ENCODE measurements around the gene HES4. TPM values are rescaled to one million over a fixed set of nuclear protein-coding genes. Genes with fewer than 3 reads are reported as not detected.

Gene HES4
- total and polyA plus RNA-seq, 2 of the 13 experiments (the other 11 are each of a cell fraction or from before 2014, with no cell fraction given) = 8.8 to 10.6 TPM

- TF ChIP-seq, protein P1, sequence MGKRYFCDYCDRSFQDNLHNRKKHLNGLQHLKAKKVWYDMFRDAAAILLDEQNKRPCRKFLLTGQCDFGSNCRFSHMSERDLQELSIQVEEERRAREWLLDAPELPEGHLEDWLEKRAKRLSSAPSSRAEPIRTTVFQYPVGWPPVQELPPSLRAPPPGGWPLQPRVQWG (CRISPR knock-in tag; IDR thresholded peaks at IDR 0.05; ENCODE audit: borderline replicate concordance, low read depth) = no peak
- TF ChIP-seq, protein P2, sequence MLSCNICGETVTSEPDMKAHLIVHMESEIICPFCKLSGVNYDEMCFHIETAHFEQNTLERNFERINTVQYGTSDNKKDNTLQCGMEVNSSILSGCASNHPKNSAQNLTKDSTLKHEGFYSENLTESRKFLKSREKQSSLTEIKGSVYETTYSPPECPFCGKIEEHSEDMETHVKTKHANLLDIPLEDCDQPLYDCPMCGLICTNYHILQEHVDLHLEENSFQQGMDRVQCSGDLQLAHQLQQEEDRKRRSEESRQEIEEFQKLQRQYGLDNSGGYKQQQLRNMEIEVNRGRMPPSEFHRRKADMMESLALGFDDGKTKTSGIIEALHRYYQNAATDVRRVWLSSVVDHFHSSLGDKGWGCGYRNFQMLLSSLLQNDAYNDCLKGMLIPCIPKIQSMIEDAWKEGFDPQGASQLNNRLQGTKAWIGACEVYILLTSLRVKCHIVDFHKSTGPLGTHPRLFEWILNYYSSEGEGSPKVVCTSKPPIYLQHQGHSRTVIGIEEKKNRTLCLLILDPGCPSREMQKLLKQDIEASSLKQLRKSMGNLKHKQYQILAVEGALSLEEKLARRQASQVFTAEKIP (CRISPR knock-in tag; IDR thresholded peaks at IDR 0.05; ENCODE audit: borderline replicate concordance) = no peak
- TF ChIP-seq, protein P3, sequence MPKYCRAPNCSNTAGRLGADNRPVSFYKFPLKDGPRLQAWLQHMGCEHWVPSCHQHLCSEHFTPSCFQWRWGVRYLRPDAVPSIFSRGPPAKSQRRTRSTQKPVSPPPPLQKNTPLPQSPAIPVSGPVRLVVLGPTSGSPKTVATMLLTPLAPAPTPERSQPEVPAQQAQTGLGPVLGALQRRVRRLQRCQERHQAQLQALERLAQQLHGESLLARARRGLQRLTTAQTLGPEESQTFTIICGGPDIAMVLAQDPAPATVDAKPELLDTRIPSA (CRISPR knock-in tag; IDR thresholded peaks at IDR 0.05; ENCODE audit: borderline replicate concordance) = 0 out of 2 replicates have a peak, but pooled peaks have one; percentile 73
- TF ChIP-seq KMT2B (CRISPR knock-in tag; IDR thresholded peaks at IDR 0.05) (0 out of 2 replicates have a peak, but pooled peaks have one; percentile 57), SKI (IDR thresholded peaks at IDR 0.05; ENCODE audit: partially characterized antibody) (no peak), ZBTB7B (CRISPR knock-in tag; IDR thresholded peaks at IDR 0.05) (peak; percentile 53; the same call in 1 of the 2 replicates), CHCHD3 (CRISPR knock-in tag; IDR thresholded peaks at IDR 0.05) (no peak), MEIS1 (CRISPR knock-in tag; IDR thresholded peaks at IDR 0.05; ENCODE audit: borderline replicate concordance) (no peak; the same call in 1 of the 2 replicates), ZC3H4 (CRISPR knock-in tag; IDR thresholded peaks at IDR 0.05; ENCODE audit: borderline replicate concordance) (no peak), ZNF777 (CRISPR knock-in tag; IDR thresholded peaks at IDR 0.05) (peak; percentile 95), REPIN1 (CRISPR knock-in tag; IDR thresholded peaks at IDR 0.05; ENCODE audit: borderline replicate concordance, low read depth) (no peak), ZBTB38 (CRISPR knock-in tag; IDR thresholded peaks at IDR 0.05) (no peak; the same call in 1 of the 2 replicates), MATR3 (CRISPR knock-in tag; IDR thresholded peaks at IDR 0.05) (no peak), BORCS8-MEF2B (CRISPR knock-in tag; IDR thresholded peaks at IDR 0.05) (no peak; the same call in 1 of the 2 replicates), PAWR (CRISPR knock-in tag; IDR thresholded peaks at IDR 0.05; ENCODE audit: borderline replicate concordance) (no peak), SMC3 (IDR thresholded peaks at IDR 0.05; ENCODE audit: low read length) (no peak), RFX1 (IDR thresholded peaks at IDR 0.05) (no peak; the same call in 1 of the 2 replicates)
- TF ChIP-seq, protein P4, sequence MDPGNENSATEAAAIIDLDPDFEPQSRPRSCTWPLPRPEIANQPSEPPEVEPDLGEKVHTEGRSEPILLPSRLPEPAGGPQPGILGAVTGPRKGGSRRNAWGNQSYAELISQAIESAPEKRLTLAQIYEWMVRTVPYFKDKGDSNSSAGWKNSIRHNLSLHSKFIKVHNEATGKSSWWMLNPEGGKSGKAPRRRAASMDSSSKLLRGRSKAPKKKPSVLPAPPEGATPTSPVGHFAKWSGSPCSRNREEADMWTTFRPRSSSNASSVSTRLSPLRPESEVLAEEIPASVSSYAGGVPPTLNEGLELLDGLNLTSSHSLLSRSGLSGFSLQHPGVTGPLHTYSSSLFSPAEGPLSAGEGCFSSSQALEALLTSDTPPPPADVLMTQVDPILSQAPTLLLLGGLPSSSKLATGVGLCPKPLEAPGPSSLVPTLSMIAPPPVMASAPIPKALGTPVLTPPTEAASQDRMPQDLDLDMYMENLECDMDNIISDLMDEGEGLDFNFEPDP (CRISPR knock-in tag; conservative IDR thresholded peaks at IDR 0.05) = no peak
- TF ChIP-seq, protein P5, sequence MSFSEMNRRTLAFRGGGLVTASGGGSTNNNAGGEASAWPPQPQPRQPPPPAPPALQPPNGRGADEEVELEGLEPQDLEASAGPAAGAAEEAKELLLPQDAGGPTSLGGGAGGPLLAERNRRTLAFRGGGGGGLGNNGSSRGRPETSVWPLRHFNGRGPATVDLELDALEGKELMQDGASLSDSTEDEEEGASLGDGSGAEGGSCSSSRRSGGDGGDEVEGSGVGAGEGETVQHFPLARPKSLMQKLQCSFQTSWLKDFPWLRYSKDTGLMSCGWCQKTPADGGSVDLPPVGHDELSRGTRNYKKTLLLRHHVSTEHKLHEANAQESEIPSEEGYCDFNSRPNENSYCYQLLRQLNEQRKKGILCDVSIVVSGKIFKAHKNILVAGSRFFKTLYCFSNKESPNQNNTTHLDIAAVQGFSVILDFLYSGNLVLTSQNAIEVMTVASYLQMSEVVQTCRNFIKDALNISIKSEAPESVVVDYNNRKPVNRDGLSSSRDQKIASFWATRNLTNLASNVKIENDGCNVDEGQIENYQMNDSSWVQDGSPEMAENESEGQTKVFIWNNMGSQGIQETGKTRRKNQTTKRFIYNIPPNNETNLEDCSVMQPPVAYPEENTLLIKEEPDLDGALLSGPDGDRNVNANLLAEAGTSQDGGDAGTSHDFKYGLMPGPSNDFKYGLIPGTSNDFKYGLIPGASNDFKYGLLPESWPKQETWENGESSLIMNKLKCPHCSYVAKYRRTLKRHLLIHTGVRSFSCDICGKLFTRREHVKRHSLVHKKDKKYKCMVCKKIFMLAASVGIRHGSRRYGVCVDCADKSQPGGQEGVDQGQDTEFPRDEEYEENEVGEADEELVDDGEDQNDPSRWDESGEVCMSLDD (CRISPR knock-in tag; IDR thresholded peaks at IDR 0.05; ENCODE audit: borderline replicate concordance) = no peak
- TF ChIP-seq, protein P6, sequence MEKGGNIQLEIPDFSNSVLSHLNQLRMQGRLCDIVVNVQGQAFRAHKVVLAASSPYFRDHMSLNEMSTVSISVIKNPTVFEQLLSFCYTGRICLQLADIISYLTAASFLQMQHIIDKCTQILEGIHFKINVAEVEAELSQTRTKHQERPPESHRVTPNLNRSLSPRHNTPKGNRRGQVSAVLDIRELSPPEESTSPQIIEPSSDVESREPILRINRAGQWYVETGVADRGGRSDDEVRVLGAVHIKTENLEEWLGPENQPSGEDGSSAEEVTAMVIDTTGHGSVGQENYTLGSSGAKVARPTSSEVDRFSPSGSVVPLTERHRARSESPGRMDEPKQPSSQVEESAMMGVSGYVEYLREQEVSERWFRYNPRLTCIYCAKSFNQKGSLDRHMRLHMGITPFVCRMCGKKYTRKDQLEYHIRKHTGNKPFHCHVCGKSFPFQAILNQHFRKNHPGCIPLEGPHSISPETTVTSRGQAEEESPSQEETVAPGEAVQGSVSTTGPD (CRISPR knock-in tag; IDR thresholded peaks at IDR 0.05) = no peak
Measured at GRCh38 chr1:958823-959730, 40.8 kb downstream of the HES4 start, which contains the start of gene NOC2L (continued).

Measured in HepG2 (cell line).